ENCODE measurements around the gene EPB41. TPM values are rescaled to one million over a fixed set of nuclear protein-coding genes. Genes with fewer than 3 reads are reported as not detected.
A peak's percentile ranks its signal among the peaks of the same experiment; 100 is the strongest.
"Not testable (repeated sequence)": the region's sequence is repeated elsewhere in the genome, so short reads cannot be mapped to it uniquely, and the experiment has no call there.

The EPB41 gene
- 10 to 100 TPM; 94.5 to 95.4 TPM for total RNA-seq

DNA sequence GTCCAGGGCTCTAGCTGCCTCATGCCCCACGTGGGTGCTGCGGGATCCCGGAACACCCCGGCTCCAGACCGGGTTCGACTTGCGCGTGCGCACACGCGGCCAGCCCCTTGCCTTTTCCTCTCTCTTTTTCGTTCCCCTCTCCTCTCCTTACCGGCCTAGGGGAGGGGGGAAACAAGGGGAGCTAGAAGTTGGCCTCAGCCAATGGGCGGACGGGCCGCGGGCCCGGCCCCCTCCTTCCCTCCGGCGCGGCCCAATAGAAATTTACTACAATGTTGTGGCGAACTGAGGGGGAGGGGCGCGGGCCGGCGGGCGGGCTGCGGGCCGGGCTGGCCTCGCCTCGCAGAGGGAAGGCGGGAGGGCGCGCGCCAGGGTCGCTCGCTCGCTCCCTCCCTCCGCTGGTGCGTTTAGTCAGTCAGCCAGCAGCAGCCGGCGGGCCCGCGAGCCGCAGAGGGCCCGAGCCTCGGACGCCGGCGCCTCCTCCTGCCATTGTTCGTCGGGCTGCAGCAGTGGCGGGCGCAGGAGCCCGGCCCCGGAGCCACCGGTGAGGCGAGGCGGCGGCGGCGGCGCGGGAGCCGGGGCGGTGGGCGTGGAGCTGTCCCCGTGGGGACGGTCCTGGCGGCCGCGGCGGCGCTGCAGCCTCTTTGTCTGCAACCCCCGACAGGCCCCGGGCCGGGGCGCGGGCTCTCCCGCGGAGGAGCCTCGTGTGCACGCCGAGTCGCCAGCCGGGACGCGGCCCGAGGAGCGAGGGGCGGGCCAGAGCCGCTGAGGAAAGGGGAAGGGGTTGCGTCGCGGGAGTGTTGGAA lies at the start of gene EPB41:
EPB41 (plus strand) TSS at position 342 of the 803 bp plus-strand sequence. CDS start 72,869 bp downstream, outside the sequence.
- POLR2A ChIA-PET, result interaction anchor here (0.6 to 2.6 kb wide), 15 partner anchors 10 to 316 kb away, joined by 3 to 27 read pairs (median 4); partner anchors contain the start of genes MECR, RNU11 and SRSF4
- Mint-ChIP-seq H3K36me3 (ENCODE audit: low read depth) (peaks cover 19% of the 10 kb centered on the region), H3K9me3 (ENCODE audit: insufficient read depth) (no peaks in the 10 kb centered on the region), H3K4me1 (ENCODE audit: low read depth) (peaks cover 41% of the 10 kb centered on the region), H3K27ac (peak within 1 kb of the TSS; percentile 94), H3K27me3 (ENCODE audit: low read depth) (no peaks in the 10 kb centered on the region), H3K4me3 (peak within 1 kb of the TSS; percentile 96)
- DNase-seq (peak; percentile 94), ATAC-seq (peak; percentile 89)
- CTCF ChIA-PET, result interaction anchor here (0.7 to 2.9 kb wide), 15 partner anchors 15 to 288 kb away, joined by 3 to 20 read pairs (median 4); partner anchors contain the start of gene SRSF4

DNA sequence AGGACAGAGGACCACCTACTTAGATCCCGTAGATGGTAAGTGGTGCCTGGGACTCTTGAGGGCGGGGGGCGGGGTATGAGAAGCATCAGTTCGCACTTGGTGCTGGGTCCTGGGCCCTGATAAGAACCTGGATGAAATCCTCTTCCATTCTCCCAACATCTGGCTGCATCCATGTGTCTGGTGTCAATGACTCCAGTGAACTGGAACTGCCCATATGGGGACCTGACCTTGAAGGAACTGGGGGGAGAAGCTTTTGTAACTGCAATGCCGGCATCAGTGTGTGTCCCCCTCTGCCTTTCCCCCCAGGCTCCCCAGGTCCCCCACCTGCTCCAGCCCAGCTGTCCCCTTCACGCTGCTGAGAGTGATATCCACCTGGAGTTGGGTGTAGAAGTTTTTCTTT lies 49.7 kb upstream of the EPB41 start:
- ATAC-seq (no peak), DNase-seq (no peak)
- Mint-ChIP-seq H3K4me3 (no peak overlapping the region), H3K27me3 (ENCODE audit: low read depth) (peaks cover 7% of the 10 kb centered on the region), H3K9me3 (ENCODE audit: insufficient read depth) (no peaks in the 10 kb centered on the region), H3K4me1 (ENCODE audit: low read depth) (no peaks in the 10 kb centered on the region), H3K36me3 (ENCODE audit: low read depth) (no peaks in the 10 kb centered on the region), H3K27ac (no peak overlapping the region)
- ChIA-PET POLR2A (no interaction called here), CTCF (interaction anchor here (1.5 to 2.7 kb wide), 2 partner anchors 13 to 80 kb away, joined by 3 to 15 read pairs; no protein-coding TSS in a partner anchor)

DNA sequence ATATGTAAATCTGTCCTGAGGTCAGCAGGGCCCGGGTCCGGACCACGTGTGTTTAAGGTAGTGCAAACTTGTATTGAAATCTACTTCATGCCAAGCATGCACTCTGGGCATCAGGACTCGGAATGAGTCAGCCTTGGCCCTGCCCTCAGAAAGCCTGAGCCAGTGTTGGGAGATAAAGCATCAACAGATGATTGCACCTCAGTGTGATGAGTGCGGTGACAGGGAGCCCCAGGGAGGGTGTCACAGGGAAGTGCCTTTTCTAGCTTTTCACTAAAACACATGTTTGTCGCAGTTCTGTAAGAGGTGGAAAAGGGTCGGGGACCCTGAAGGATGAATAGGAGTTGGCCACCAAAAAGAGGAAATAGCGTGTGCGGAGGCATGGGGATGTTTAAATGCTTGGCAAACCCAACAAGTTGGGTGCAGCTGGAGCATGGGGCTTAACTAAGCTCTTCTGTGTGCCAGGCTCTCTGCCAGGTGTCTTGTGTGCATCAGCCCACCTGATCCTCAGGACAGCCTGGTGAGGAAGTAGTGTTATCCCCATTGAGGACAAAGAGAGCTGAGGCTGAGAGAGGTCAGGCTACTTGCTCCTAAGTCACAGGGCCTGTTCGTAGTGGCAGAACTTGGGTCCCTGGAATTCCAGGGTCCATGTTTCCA lies 48.2 kb upstream of the EPB41 start:
- no peak for DNase-seq
- no peak overlapping the region for H3K4me3 Mint-ChIP-seq
- H3K27me3 Mint-ChIP-seq (ENCODE audit: low read depth), result peaks cover 7% of the 10 kb centered on the region
- no peaks in the 10 kb centered on the region for H3K9me3 Mint-ChIP-seq (ENCODE audit: insufficient read depth)
- H3K27ac Mint-ChIP-seq, result no peak overlapping the region
- no peak for ATAC-seq
- ChIA-PET CTCF (interaction anchor here (1.8 to 2.7 kb wide), 2 partner anchors 11 to 16 kb away, joined by 7 to 15 read pairs; no protein-coding TSS in a partner anchor), POLR2A (interaction anchor here (0.6 kb wide), 1 partner anchor 502 kb away, joined by 3 read pairs; no protein-coding TSS in a partner anchor)
- no peaks in the 10 kb centered on the region for H3K4me1 Mint-ChIP-seq (ENCODE audit: low read depth)
- no peaks in the 10 kb centered on the region for H3K36me3 Mint-ChIP-seq (ENCODE audit: low read depth)

DNA sequence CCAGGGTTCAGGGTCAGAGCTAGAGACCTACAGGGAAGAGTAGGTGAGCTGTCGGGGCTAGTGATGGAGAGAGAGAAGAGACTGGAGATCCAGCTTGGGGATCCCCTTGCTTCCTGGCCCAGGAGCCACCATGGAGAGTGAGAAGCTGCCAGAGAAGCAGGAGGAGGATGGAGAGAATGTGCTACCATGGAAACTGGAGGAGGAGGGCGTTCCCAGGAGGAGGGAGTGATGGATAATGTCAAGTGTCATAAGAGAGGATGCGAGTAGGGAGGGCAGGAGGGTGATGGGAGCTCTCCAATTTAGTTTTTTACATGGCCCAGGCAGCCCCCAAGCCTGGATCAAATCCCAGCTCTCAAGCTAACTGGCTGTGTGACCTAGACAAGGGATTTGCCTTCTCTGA lies 46.5 kb upstream of the EPB41 start:
- H3K36me3 Mint-ChIP-seq (ENCODE audit: low read depth), result no peaks in the 10 kb centered on the region
- no peak overlapping the region for H3K27ac Mint-ChIP-seq
- H3K9me3 Mint-ChIP-seq (ENCODE audit: insufficient read depth), result no peaks in the 10 kb centered on the region
- ATAC-seq, result no peak
- peaks cover 7% of the 10 kb centered on the region for H3K27me3 Mint-ChIP-seq (ENCODE audit: low read depth)
- ChIA-PET CTCF (interaction anchor here (1.0 to 1.8 kb wide), 4 partner anchors 9 to 83 kb away, joined by 3 to 11 read pairs (median 6); no protein-coding TSS in a partner anchor), POLR2A (no interaction called here)
- no peaks in the 10 kb centered on the region for H3K4me1 Mint-ChIP-seq (ENCODE audit: low read depth)
- H3K4me3 Mint-ChIP-seq, result no peak overlapping the region
- DNase-seq, result no peak

DNA sequence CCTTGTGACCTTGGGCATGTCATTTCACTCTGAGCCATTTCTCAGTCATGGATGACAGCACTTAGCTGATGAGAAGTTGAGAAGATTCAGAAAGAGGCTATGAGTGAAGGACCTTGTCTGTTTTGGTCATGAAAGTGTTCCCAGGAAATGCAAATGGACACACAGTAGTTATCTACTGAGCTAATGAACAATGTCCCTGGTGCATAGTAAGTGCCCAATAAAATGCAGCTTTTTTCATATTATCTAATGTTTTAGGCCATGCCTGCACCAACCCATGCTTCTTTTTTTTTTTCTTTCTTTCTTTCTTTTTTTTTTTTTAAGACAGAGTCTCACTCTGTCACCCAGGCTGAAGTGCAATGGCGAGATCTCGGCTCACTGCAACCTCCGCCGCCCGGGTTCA lies 44.4 kb upstream of the EPB41 start:
- no peaks in the 10 kb centered on the region for H3K9me3 Mint-ChIP-seq (ENCODE audit: insufficient read depth)
- no peaks in the 10 kb centered on the region for H3K36me3 Mint-ChIP-seq (ENCODE audit: low read depth)
- H3K27ac Mint-ChIP-seq, result no peak overlapping the region
- POLR2A ChIA-PET, result no interaction called here
- no peak overlapping the region for H3K4me3 Mint-ChIP-seq
- H3K27me3 Mint-ChIP-seq (ENCODE audit: low read depth), result peaks cover 7% of the 10 kb centered on the region
- H3K4me1 Mint-ChIP-seq (ENCODE audit: low read depth), result no peaks in the 10 kb centered on the region
- ATAC-seq (no peak), DNase-seq (no peak)
- CTCF ChIA-PET, result interaction anchor here (1.2 to 1.4 kb wide), 2 partner anchors 85 to 87 kb away, joined by 4 to 6 read pairs; no protein-coding TSS in a partner anchor

DNA sequence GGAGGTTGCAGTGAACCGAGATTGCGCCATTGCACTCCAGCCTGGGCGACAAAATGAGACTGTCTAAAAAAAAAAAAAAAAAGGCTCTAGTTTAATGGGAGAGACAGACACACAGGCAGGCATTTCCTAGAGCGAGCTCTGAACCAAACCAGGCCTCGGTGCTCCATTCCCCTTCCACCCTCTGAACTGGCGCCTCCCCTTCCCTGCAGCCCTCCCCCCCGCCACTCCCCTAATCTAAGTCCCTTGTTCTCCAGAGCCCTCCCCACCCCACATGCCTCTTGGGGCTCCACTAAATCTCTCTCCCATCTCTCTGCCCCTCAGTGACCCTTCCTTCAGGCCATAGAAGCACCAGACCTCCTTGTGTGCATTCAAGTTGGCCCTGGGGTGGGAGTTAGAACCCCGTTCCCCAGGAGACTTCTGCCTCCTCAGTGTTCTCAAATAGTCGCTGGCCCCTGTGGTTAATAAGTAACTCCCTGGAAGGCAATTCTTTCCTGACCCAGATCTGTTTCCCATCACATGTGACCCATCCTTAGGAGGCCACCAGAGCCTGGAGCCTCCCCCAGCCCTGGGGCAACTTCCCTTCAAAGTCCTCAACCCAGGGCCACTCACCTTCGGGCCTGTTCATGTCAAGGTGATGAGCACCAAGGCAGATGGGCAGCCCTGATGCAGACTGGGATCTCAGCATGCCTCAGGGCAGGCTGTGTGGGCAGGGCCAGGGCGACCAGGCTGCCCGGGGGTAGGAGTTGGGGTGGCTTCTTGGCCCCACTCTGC lies 42.6 kb upstream of the EPB41 start:
- H3K4me3 Mint-ChIP-seq, result no peak overlapping the region
- H3K4me1 Mint-ChIP-seq (ENCODE audit: low read depth), result no peaks in the 10 kb centered on the region
- no peak for ATAC-seq
- ChIA-PET CTCF (no interaction called here), POLR2A (no interaction called here)
- no peaks in the 10 kb centered on the region for H3K36me3 Mint-ChIP-seq (ENCODE audit: low read depth)
- H3K27me3 Mint-ChIP-seq (ENCODE audit: low read depth), result peaks cover 7% of the 10 kb centered on the region
- no peaks in the 10 kb centered on the region for H3K9me3 Mint-ChIP-seq (ENCODE audit: insufficient read depth)
- no peak for DNase-seq
- H3K27ac Mint-ChIP-seq, result no peak overlapping the region

DNA sequence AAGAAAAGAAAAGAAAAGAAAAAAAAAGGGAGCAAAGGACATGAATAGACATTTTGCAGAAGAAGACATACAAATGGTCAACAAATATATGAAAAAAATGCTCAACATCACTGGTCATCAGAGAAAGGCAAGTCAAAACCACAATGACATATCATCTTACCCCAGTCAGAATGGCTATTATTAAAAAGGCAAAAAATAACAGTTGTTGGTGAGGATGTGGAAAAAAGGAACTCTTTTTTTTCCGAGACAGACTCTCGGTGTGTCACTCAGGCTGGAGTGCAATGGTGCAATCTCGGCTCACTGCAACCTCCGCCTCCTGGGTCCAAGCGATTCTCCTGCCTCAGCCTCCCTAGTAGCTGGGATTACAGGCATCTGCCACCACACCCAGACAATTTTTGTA lies 39.2 kb upstream of the EPB41 start:
- CTCF ChIA-PET, result interaction anchor here (1.2 to 11.2 kb wide), 4 partner anchors 91 to 516 kb away, joined by 4 to 315 read pairs (median 104); no protein-coding TSS in a partner anchor
- H3K4me3 Mint-ChIP-seq; DNase-seq; H3K36me3 Mint-ChIP-seq (ENCODE audit: low read depth); ATAC-seq; POLR2A ChIA-PET; H3K9me3 Mint-ChIP-seq (ENCODE audit: insufficient read depth); H3K4me1 Mint-ChIP-seq (ENCODE audit: low read depth); H3K27ac Mint-ChIP-seq; H3K27me3 Mint-ChIP-seq (ENCODE audit: low read depth): not testable (repeated sequence)

DNA sequence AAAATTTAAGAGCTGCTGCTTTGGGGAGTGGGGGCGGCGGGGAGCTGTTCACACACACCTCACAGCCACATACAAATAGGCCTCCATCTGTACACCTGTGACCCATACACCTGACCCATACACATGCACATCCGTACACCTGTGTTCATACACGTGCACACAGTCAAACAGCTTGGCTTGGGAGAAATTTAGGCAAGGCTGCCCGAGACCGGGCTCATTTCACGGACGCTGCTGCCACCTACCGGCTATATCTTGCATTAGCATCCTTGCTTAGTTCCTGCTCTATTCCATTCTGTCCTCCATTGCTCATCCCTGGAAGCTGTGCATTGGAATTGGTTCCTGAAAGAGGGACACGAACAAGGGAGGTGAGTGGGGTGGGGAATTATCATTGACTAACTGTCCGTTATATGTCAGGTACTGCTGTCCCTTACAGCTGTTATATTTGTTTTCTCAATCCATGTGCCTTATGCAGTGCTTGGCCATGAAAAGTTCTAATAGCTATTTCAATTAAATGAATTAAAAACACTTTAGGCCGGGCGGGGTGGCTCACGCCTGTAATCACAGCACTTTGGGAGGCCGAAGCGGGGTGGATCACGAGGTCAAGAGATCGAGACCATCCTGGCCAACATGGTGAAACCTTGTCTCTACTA lies 37.1 kb upstream of the EPB41 start:
- ATAC-seq, result peak; percentile 90

DNA sequence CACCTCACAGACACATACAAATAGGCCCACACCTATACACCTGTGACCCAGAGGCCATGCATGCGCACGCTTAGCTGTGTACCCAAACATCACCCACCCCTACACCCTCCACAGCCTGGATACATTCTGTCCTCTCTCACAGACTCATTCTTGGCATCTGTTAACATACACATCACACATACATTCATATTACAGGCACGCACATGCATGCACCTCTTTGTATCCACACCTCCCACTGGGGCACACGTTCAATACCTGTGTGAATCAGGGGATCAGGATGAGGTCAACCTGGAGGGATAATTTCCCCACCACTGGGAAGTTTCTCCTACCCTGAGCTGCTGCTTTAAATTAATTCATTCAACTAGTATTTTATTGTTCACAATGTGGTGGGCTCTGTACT lies 35.6 kb upstream of the EPB41 start:
- DNase-seq (no peak), ATAC-seq (no peak)
- ChIA-PET CTCF (interaction anchor here (0.8 to 11.2 kb wide), 6 partner anchors 11 to 322 kb away, joined by 3 to 315 read pairs (median 28); partner anchors contain the start of gene SRSF4), POLR2A (no interaction called here)
- H3K27ac Mint-ChIP-seq, result no peak overlapping the region
- H3K27me3 Mint-ChIP-seq (ENCODE audit: low read depth), result peaks cover 7% of the 10 kb centered on the region
- H3K9me3 Mint-ChIP-seq (ENCODE audit: insufficient read depth), result no peaks in the 10 kb centered on the region
- H3K4me1 Mint-ChIP-seq (ENCODE audit: low read depth), result peaks cover 8% of the 10 kb centered on the region
- no peak overlapping the region for H3K4me3 Mint-ChIP-seq
- no peaks in the 10 kb centered on the region for H3K36me3 Mint-ChIP-seq (ENCODE audit: low read depth)

More for the DNA sequence above, 37.1 kb upstream of the EPB41 start:
- CTCF ChIA-PET, result interaction anchor here (0.6 to 11.2 kb wide), 86 partner anchors 8 to 668 kb away, joined by 3 to 315 read pairs (median 5); partner anchors contain the start of genes EPB41, GMEB1, RNU11 and SRSF4
- H3K27ac Mint-ChIP-seq, result no peak overlapping the region
- H3K27me3 Mint-ChIP-seq (ENCODE audit: low read depth), result peaks cover 7% of the 10 kb centered on the region
- H3K4me3 Mint-ChIP-seq, result no peak overlapping the region
- no peaks in the 10 kb centered on the region for H3K9me3 Mint-ChIP-seq (ENCODE audit: insufficient read depth)
- DNase-seq, result peak; percentile 83
- H3K36me3 Mint-ChIP-seq (ENCODE audit: low read depth), result no peaks in the 10 kb centered on the region
- H3K4me1 Mint-ChIP-seq (ENCODE audit: low read depth), result peaks cover 6% of the 10 kb centered on the region
- POLR2A ChIA-PET, result interaction anchor here (0.7 to 1.5 kb wide), 4 partner anchors 102 to 304 kb away, joined by 3 to 14 read pairs (median 5); partner anchors contain the start of genes RNU11 and SRSF4

DNA sequence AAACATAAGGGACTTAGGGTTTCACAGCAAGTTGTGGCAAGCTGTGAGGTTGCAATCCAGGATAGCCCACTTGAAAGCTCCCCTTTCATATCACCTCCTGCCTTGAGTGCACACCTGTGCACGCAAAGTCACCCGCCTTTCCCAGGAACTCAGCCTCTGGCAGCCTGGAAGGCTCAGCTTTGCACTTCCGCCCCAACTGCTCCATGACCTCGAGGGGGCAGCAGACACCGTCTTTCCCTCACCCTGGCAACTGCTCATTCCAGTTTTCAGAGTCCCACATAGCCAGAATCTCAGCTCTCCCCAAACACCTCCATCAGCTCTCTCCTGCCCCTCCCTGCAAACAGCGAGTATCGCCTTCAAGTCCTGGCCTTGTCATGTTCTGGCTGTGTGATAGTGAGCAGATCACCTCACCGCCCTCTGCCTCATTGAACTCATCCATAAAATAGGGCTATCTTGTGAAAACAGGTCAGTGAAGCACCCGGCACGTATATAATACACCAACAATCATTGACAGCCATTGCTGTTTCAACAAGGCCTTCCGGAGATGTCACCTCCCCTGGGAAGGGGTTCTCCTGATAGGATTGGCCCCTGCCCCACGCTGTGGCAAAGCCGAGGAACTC lies 32.2 kb upstream of the EPB41 start:
- Mint-ChIP-seq H3K4me3 (no peak overlapping the region), H3K9me3 (ENCODE audit: insufficient read depth) (no peaks in the 10 kb centered on the region), H3K4me1 (ENCODE audit: low read depth) (peaks cover 40% of the 10 kb centered on the region)

More for the DNA sequence above, 32.2 kb upstream of the EPB41 start:
- peak overlapping the region; percentile 49 for H3K27ac Mint-ChIP-seq
- no peaks in the 10 kb centered on the region for H3K27me3 Mint-ChIP-seq (ENCODE audit: low read depth)
- no peaks in the 10 kb centered on the region for H3K36me3 Mint-ChIP-seq (ENCODE audit: low read depth)
- ChIA-PET POLR2A (interaction anchor here (0.7 to 1.0 kb wide), 4 partner anchors 152 to 299 kb away, joined by 4 to 5 read pairs (median 4); no protein-coding TSS in a partner anchor), CTCF (interaction anchor here (0.5 to 11.2 kb wide), 41 partner anchors 11 to 1956 kb away, joined by 3 to 315 read pairs (median 4); partner anchors contain the start of genes MECR, SRSF4 and YTHDF2)
- ATAC-seq (peak; percentile 18), DNase-seq (peak; percentile 85)
